HepG2 (cell line): Measurements from ENCODE around the gene CDKN2A. TPM values are rescaled to one million over a fixed set of nuclear protein-coding genes. Genes with fewer than 3 reads are reported as not detected.

Experiments used
- AHDC1 ChIP-seq: sonication (generic); formaldehyde crosslinking; IDR thresholded peaks from 2 replicates; pipeline ENCODE4 v1.5.1; 2020; ENCODE audit warnings: mild to moderate bottlenecking, missing genetic modification reagents, borderline replicate concordance
- CSRNP2 ChIP-seq: sonication (generic); formaldehyde crosslinking; conservative IDR thresholded peaks from 2 replicates; pipeline ENCODE4 v1.8.0; 2022; ENCODE audit warnings: low read depth, missing genetic modification reagents
- EHMT2 ChIP-seq: fragments of 200-600 bp; sonication (generic); IDR thresholded peaks from 2 replicates; pipeline ENCODE4 v1.7.0; 2017; ENCODE audit warnings: antibody characterized with exemption, low read depth, low read length, borderline replicate concordance
- HMGXB3 ChIP-seq: sonication (generic); formaldehyde crosslinking; IDR thresholded peaks from 2 replicates; pipeline ENCODE4 v1.4.0; 2020; ENCODE audit warnings: missing genetic modification reagents, borderline replicate concordance
- HOXA5 ChIP-seq: sonication (generic); formaldehyde crosslinking; IDR thresholded peaks from 2 replicates; pipeline ENCODE4 v1.4.0; 2020; ENCODE audit warnings: missing genetic modification reagents
- IKZF5 ChIP-seq: IDR thresholded peaks from 2 replicates; pipeline ENCODE4 v1.6.1; 2018; ENCODE audit warnings: missing genetic modification reagents, mild to moderate bottlenecking, missing compliant biosample characterization
- ISX ChIP-seq: sonication (generic); formaldehyde crosslinking; conservative IDR thresholded peaks from 2 replicates; pipeline ENCODE4 v1.5.0; 2020; ENCODE audit warnings: missing genetic modification reagents
- KLF16 ChIP-seq, 2 experiments: sonication (generic) in 1 of 2; formaldehyde crosslinking in 1 of 2; IDR thresholded peaks; 2 replicates each; pipeline versions ENCODE4 v1.6.1 to v1.8.0; 2016 to 2023; ENCODE audit warnings: missing genetic modification reagents in 2 of 2, missing compliant biosample characterization in 1 of 2
- NR2F2 ChIP-seq: IDR thresholded peaks from 2 replicates; pipeline ENCODE4 v1.6.1; 2012; ENCODE audit warnings: low read depth, inconsistent platforms, borderline replicate concordance
- SALL1 ChIP-seq: sonication (generic); formaldehyde crosslinking; IDR thresholded peaks from 2 replicates; pipeline ENCODE4 v1.8.0; 2022; ENCODE audit warnings: mild to moderate bottlenecking, missing genetic modification reagents
- SIN3A ChIP-seq: IDR thresholded peaks from 2 replicates; pipeline ENCODE4 v1.6.1; 2011; ENCODE audit warnings: low read depth, mild to moderate bottlenecking, control low read depth, low read length, borderline replicate concordance
- SRSF9 ChIP-seq: fragments of 200-400 bp; formaldehyde crosslinking; IDR thresholded peaks from 2 replicates; pipeline ENCODE4 v1.6.1; 2018; ENCODE audit warnings: borderline replicate concordance, mild to moderate bottlenecking, low read depth, low read length; ENCODE audit not compliant: insufficient read depth, poor library complexity, severe bottlenecking
- TGIF2 ChIP-seq: IDR thresholded peaks from 2 replicates; pipeline ENCODE4 v1.6.1; 2016; ENCODE audit warnings: control low read depth, missing compliant biosample characterization
- ZFY ChIP-seq: sonication (generic); formaldehyde crosslinking; IDR thresholded peaks from 2 replicates; pipeline ENCODE4 v1.4.0; 2020; ENCODE audit warnings: missing genetic modification reagents
- ZNF768 ChIP-seq: sonication (generic); formaldehyde crosslinking; IDR thresholded peaks from 2 replicates; pipeline ENCODE4 v1.4.0; 2020; ENCODE audit warnings: missing genetic modification reagents
- ZSCAN9 ChIP-seq: IDR thresholded peaks from 2 replicates; pipeline ENCODE4 v1.6.1; 2016; ENCODE audit warnings: borderline replicate concordance
- polyA plus RNA-seq, 8 experiments: library from polyadenylated mRNA; depleted of rRNA in 3 of 8; stranded (reverse) in 7 of 8; unstranded in 1 of 8; fragments of >200 nt; fragmentation: Illumina TruSeq in 4 of 8; extraction: Trizol in 4 of 8; gene quantifications; 2 replicates each; pipeline versions ENCODE4 v1.2.1 to v1.2.3, GENCODE V29; 2011 to 2016; ENCODE audit warnings: low read depth in 4 of 8, missing spikeins in 1 of 8, mixed read lengths in 1 of 8; ENCODE audit not compliant: insufficient read depth in 1 of 8
- total RNA-seq, 5 experiments: library from RNA; depleted of rRNA; stranded (reverse); fragments of >200 nt; fragmentation: Illumina TruSeq; extraction: Trizol; gene quantifications; 2 replicates each; pipeline ENCODE4 v1.2.3, GENCODE V29; 2016; ENCODE audit warnings: low read depth in 1 of 5

CDKN2A gene
- total and polyA plus RNA-seq, 2 of the 13 experiments (the other 11 are each of a cell fraction or from before 2014, with no cell fraction given): 4.2 to 4.8 TPM

GRCh38 chr9:22010866-22011625 lies 16.9 kb upstream of the CDKN2A start (continued):
- TF ChIP-seq EHMT2 (peak; percentile 94), SIN3A (no peak), ZNF768 (no peak), CSRNP2 (CRISPR knock-in tag) (no peak), AHDC1 (CRISPR knock-in tag) (no peak), ISX (CRISPR knock-in tag) (no peak), SRSF9 (no peak), KLF16 (CRISPR knock-in tag; IDR thresholded peaks at IDR 0.05) (0 out of 4 replicates have a peak, but pooled peaks of 1 of the 2 experiments have one; percentile 35), HMGXB3 (CRISPR knock-in tag) (0 out of 2 replicates have a peak, but pooled peaks have one; percentile 41), NR2F2 (no peak), TGIF2 (CRISPR knock-in tag) (peak; percentile 50; the same call in 1 of the 2 replicates), IKZF5 (CRISPR knock-in tag) (no peak), ZFY (CRISPR knock-in tag) (no peak), ZSCAN9 (0 out of 2 replicates have a peak, but pooled peaks have one; percentile 62), HOXA5 (CRISPR knock-in tag) (0 out of 2 replicates have a peak, but pooled peaks have one; percentile 38), SALL1 (CRISPR knock-in tag) (peak; percentile 47; the same call in 1 of the 2 replicates)
